Sigmoid colon (tissue), 7 donors: ENCODE data around the gene ZNF669. TPM values are rescaled to one million over a fixed set of nuclear protein-coding genes. Genes with fewer than 3 reads are reported as not detected.

ENCODE experiments used
- DNase-seq: peaks from one replicate; pipeline ENCODE4 v3.0.0-alpha.2; 2019
- H3K27ac ChIP-seq, 4 donors: fragments of 200-600 bp; sonication (generic); one replicate each; pipeline ENCODE4 v1.5.1; 2016 to 2019; ENCODE audit warnings: mild to moderate bottlenecking in 1 of 4
- H3K27me3 ChIP-seq, 3 donors: fragments of 200-600 bp; sonication (generic); one replicate each; pipeline ENCODE4 v1.5.1; 2019; ENCODE audit warnings: mild to moderate bottlenecking in 1 of 3
- H3K36me3 ChIP-seq, 4 donors: fragments of 200-600 bp; sonication (generic); one replicate each; pipeline ENCODE4 v1.5.1; 2016 to 2019
- H3K4me1 ChIP-seq, 4 donors: fragments of 200-600 bp; sonication (generic); one replicate each; pipeline ENCODE4 v1.5.1; 2017 to 2019
- H3K4me3 ChIP-seq, 4 donors: fragments of 200-600 bp; sonication (generic); one replicate each; pipeline ENCODE4 v1.5.1; 2017 to 2019; ENCODE audit warnings: mild to moderate bottlenecking in 2 of 4, moderate library complexity in 1 of 4
- H3K9me3 ChIP-seq, 4 donors: fragments of 200-600 bp in 3 of 4; sonication (generic) in 3 of 4; one replicate each; pipeline versions ENCODE4 v1.5.1 to v1.6.1; 2013 to 2019
- CTCF ChIP-seq, 4 experiments: fragments of 450-650 bp in 3 of 4; fragments of 200-600 bp in 1 of 4; IDR thresholded peaks; one replicate each; pipeline ENCODE4 v1.5.1; 2016 to 2019; ENCODE audit warnings: antibody characterized with exemption in 4 of 4, mild to moderate bottlenecking in 3 of 4, moderate library complexity in 2 of 4
- EP300 ChIP-seq, 4 donors: sonication (generic); formaldehyde crosslinking; IDR thresholded peaks; one replicate each; pipeline ENCODE4 v1.6.1; 2017; ENCODE audit warnings: antibody characterized with exemption in 4 of 4
- POLR2A ChIP-seq, 2 donors: fragments of 450-650 bp; IDR thresholded peaks; one replicate each; pipeline ENCODE4 v1.6.1; 2016; ENCODE audit warnings: antibody characterized with exemption in 2 of 2, mild to moderate bottlenecking in 2 of 2, moderate library complexity in 2 of 2
- POLR2AphosphoS5 ChIP-seq, 4 donors: sonication (generic); formaldehyde crosslinking; IDR thresholded peaks; one replicate each; pipeline ENCODE4 v1.6.1; 2017; ENCODE audit warnings: antibody characterized with exemption in 4 of 4
- WGBS, 2 donors: extraction: QIAGEN DNeasy Blood & Tissue Kit; methylation state at CpG; one replicate each; pipeline ENCODE4 v1.1.7; 2013; 5-methylcytosine and 5-hydroxymethylcytosine counted together
- intact Hi-C: fragments of 100-400 bp; cut with DNase I; formaldehyde crosslinking; loops from one replicate; pipeline ENCODE4 v1.15.1; 2023
- polyA plus RNA-seq, 3 donors: library from polyadenylated mRNA; stranded (reverse); fragments of 200-250 nt; gene quantifications; one replicate each; pipeline ENCODE4 v1.2.3, GENCODE V29; 2013
- total RNA-seq, 4 donors: library from RNA; depleted of rRNA; stranded (reverse); fragments of >200 nt; gene quantifications; one replicate each; pipeline ENCODE4 v1.1.0, GENCODE V29; 2016
- donor health status: healthy with polysubstance abuse.
- donor health status: Bipolar disorder and iron deficiency.
- donor health status: healthy.

ZNF669 gene
- total and polyA plus RNA-seq, 7 donors = 3.6 to 5.8 (median 4.8) TPM

- intact Hi-C loops = no loop called here
- Histone ChIP-seq H3K4me1 (peaks cover 0 to 23% (median 15%) of the 10 kb centered on the region in 4 donors), H3K27ac (no peak overlapping the region), H3K4me3 (no peak overlapping the region), H3K9me3 (no peaks in the 10 kb centered on the region), H3K36me3 (no peaks in the 10 kb centered on the region), H3K27me3 (no peaks in the 10 kb centered on the region)
- no peak for TF ChIP-seq EP300 (IDR thresholded peaks at IDR 0.05)
- no peak for TF ChIP-seq CTCF (IDR thresholded peaks at IDR 0.05)
- no peak for TF ChIP-seq POLR2AphosphoS5 (IDR thresholded peaks at IDR 0.05)
- no peak for TF ChIP-seq POLR2A (IDR thresholded peaks at IDR 0.05)
- no peak for DNase-seq
- WGBS, 2 donors = 88 to 91% methylated on average over 5 of the region's 5 CpGs
These were observed 9.6 kb upstream of the ZNF669 start for GRCh38 chr1:247113733-247114271.

GRCh38 chr1:247113094-247113497 is 8.9 kb upstream of the ZNF669 start:
- 60 to 82% methylated on average over 5 of the region's 5 CpGs for WGBS, 2 donors
- H3K4me3 ChIP-seq = no peak overlapping the region
- no peak overlapping the region for H3K27ac ChIP-seq

GRCh38 chr1:247112479-247112781 is 8.3 kb upstream of the ZNF669 start:
- Histone ChIP-seq H3K4me3 (peak overlapping the region; percentile 52 to 94 (median 74)), H3K9me3 (no peaks in the 10 kb centered on the region), H3K4me1 (peaks cover 0 to 23% (median 15%) of the 10 kb centered on the region in 4 donors), H3K36me3 (no peaks in the 10 kb centered on the region), H3K27ac (peak overlapping the region; percentile 85 to 91 (median 88)), H3K27me3 (no peaks in the 10 kb centered on the region)
- TF ChIP-seq EP300 (IDR thresholded peaks at IDR 0.05) (no peak), CTCF (IDR thresholded peaks at IDR 0.05) (no peak), POLR2AphosphoS5 (IDR thresholded peaks at IDR 0.05) (no peak), POLR2A (IDR thresholded peaks at IDR 0.05) (no peak)
- no peak for DNase-seq
- intact Hi-C loops = no loop called here
- 24 to 65% methylated on average over 9 of the region's 9 CpGs for WGBS, 2 donors

More at GRCh38 chr1:247113094-247113497, 8.9 kb upstream of the ZNF669 start:
- no peaks in the 10 kb centered on the region for H3K27me3 ChIP-seq
- H3K9me3 ChIP-seq = no peaks in the 10 kb centered on the region
- intact Hi-C loops = no loop called here
- no peaks in the 10 kb centered on the region for H3K36me3 ChIP-seq
- no peak for TF ChIP-seq POLR2A (IDR thresholded peaks at IDR 0.05)
- TF ChIP-seq CTCF (IDR thresholded peaks at IDR 0.05) = no peak
- no peak for TF ChIP-seq POLR2AphosphoS5 (IDR thresholded peaks at IDR 0.05)
- no peak for TF ChIP-seq EP300 (IDR thresholded peaks at IDR 0.05)
- H3K4me1 ChIP-seq = peaks cover 0 to 23% (median 15%) of the 10 kb centered on the region in 4 donors
- DNase-seq = no peak

- no peaks in the 10 kb centered on the region for H3K9me3 ChIP-seq
- H3K36me3 ChIP-seq = no peaks in the 10 kb centered on the region
- H3K27me3 ChIP-seq = no peaks in the 10 kb centered on the region
- TF ChIP-seq POLR2A (IDR thresholded peaks at IDR 0.05) (no peak), POLR2AphosphoS5 (IDR thresholded peaks at IDR 0.05) (peak; percentile 34 to 62 (median 59))
- H3K4me1 ChIP-seq = peaks cover 0 to 23% (median 15%) of the 10 kb centered on the region in 4 donors
- peak; percentile 87 for DNase-seq
- H3K4me3 ChIP-seq = peak overlapping the region; percentile 52 to 94 (median 74)
- WGBS, 2 donors = 1 to 3% methylated on average over 78 of the region's 78 CpGs
- intact Hi-C loops = no loop called here
- peak overlapping the region; percentile 85 to 91 (median 88) for H3K27ac ChIP-seq
These were observed 7.7 kb upstream of the ZNF669 start for GRCh38 chr1:247111700-247112478.

- WGBS, 2 donors = 1% methylated on average over 62 of the region's 62 CpGs
- TF ChIP-seq POLR2AphosphoS5 (IDR thresholded peaks at IDR 0.05) (no peak), EP300 (IDR thresholded peaks at IDR 0.05) (no peak), CTCF (IDR thresholded peaks at IDR 0.05) (no peak), POLR2A (IDR thresholded peaks at IDR 0.05) (no peak)
- peak overlapping the region; percentile 52 to 94 (median 74) for H3K4me3 ChIP-seq
- H3K27ac ChIP-seq = peak overlapping the region; percentile 85 to 91 (median 88)
- DNase-seq = no peak
- no peaks in the 10 kb centered on the region for H3K27me3 ChIP-seq
- peaks cover 0 to 23% (median 15%) of the 10 kb centered on the region in 4 donors for H3K4me1 ChIP-seq
- no peaks in the 10 kb centered on the region for H3K9me3 ChIP-seq
- intact Hi-C loops = no loop called here
- no peaks in the 10 kb centered on the region for H3K36me3 ChIP-seq
These were observed 7.1 kb upstream of the ZNF669 start for GRCh38 chr1:247111259-247111699.
